ENCODE results near the gene SFXN2.
"Not testable (repeated sequence)": the region's sequence is repeated elsewhere in the genome, so short reads cannot be mapped to it uniquely, and the experiment has no call there.

SFXN2 gene

GRCh38 chr10:102744374-102745051, 30.1 kb downstream of the SFXN2 start:
- DNase-seq (ENCODE audit: extremely low spot score, insufficient read length, low read depth) (no peak), FAIRE-seq (no peak)

- DNase-seq (ENCODE audit: extremely low spot score, insufficient read length, low read depth), result no peak
- no peak for FAIRE-seq
Measured at GRCh38 chr10:102745157-102745556, 30.7 kb downstream of the SFXN2 start.

GRCh38 chr10:102752266-102752930, 38.0 kb downstream of the SFXN2 start:
- DNase-seq (ENCODE audit: extremely low spot score, insufficient read length, low read depth) (no peak), FAIRE-seq (no peak)

- FAIRE-seq, result peak; percentile 54
- peak; percentile 25 for DNase-seq (ENCODE audit: extremely low spot score, insufficient read length, low read depth)
Measured at GRCh38 chr10:102752934-102753664, 38.7 kb downstream of the SFXN2 start.

GRCh38 chr10:102753718-102754117, 39.3 kb downstream of the SFXN2 start:
- no peak for DNase-seq (ENCODE audit: extremely low spot score, insufficient read length, low read depth)
- FAIRE-seq, result no peak

GRCh38 chr10:102757323-102757722, 42.9 kb downstream of the SFXN2 start:
- DNase-seq (ENCODE audit: extremely low spot score, insufficient read length, low read depth) (no peak), FAIRE-seq (no peak)

GRCh38 chr10:102758240-102758932, 44.0 kb downstream of the SFXN2 start:
- no peak for FAIRE-seq

GRCh38 chr10:102758933-102759262, 44.5 kb downstream of the SFXN2 start:
- not testable (repeated sequence) for FAIRE-seq; DNase-seq (ENCODE audit: extremely low spot score, insufficient read length, low read depth)

More at GRCh38 chr10:102758240-102758932, 44.0 kb downstream of the SFXN2 start:
- no peak for DNase-seq (ENCODE audit: extremely low spot score, insufficient read length, low read depth)

GRCh38 chr10:102759497-102760210, 45.2 kb downstream of the SFXN2 start:
- FAIRE-seq (no peak), DNase-seq (ENCODE audit: extremely low spot score, insufficient read length, low read depth) (no peak)

GRCh38 chr10:102761981-102762380, 47.5 kb downstream of the SFXN2 start:
- no peak for FAIRE-seq

GRCh38 chr10:102762401-102763015, 48.1 kb downstream of the SFXN2 start:
- no peak for FAIRE-seq
- no peak for DNase-seq (ENCODE audit: extremely low spot score, insufficient read length, low read depth)

More at GRCh38 chr10:102761981-102762380, 47.5 kb downstream of the SFXN2 start:
- no peak for DNase-seq (ENCODE audit: extremely low spot score, insufficient read length, low read depth)

- no peak for FAIRE-seq
- no peak for DNase-seq (ENCODE audit: extremely low spot score, insufficient read length, low read depth)
Measured at GRCh38 chr10:102763037-102763607, 48.7 kb downstream of the SFXN2 start.

- DNase-seq (ENCODE audit: extremely low spot score, insufficient read length, low read depth) (no peak), FAIRE-seq (no peak)
Measured at GRCh38 chr10:102764470-102765161, 50.2 kb downstream of the SFXN2 start.

- FAIRE-seq (no peak), DNase-seq (ENCODE audit: extremely low spot score, insufficient read length, low read depth) (no peak)
Measured at GRCh38 chr10:102765336-102765735, 50.9 kb downstream of the SFXN2 start.

GRCh38 chr10:102767428-102768160, 53.2 kb downstream of the SFXN2 start:
- no peak for FAIRE-seq
- no peak for DNase-seq (ENCODE audit: extremely low spot score, insufficient read length, low read depth)

- DNase-seq (ENCODE audit: extremely low spot score, insufficient read length, low read depth) (no peak), FAIRE-seq (no peak)
Measured at GRCh38 chr10:102769375-102770107, 55.1 kb downstream of the SFXN2 start.

GRCh38 chr10:102770108-102770482, 55.7 kb downstream of the SFXN2 start:
- DNase-seq (ENCODE audit: extremely low spot score, insufficient read length, low read depth), result no peak
- no peak for FAIRE-seq
